ENCODE measurements around the gene OR5I1. TPM values are rescaled to one million over a fixed set of nuclear protein-coding genes. Genes with fewer than 3 reads are reported as not detected.

OR5I1 gene
- total and polyA plus RNA-seq, 9 of the 15 experiments (the other 6 are each of a cell fraction or from before 2014, with no cell fraction given), result not detected

- no peak overlapping the region for H3K4me3 ChIP-seq
- intact Hi-C loops (cut with micrococcal nuclease) (no loop called here), in situ Hi-C loops (cut with MboI) (no loop called here)
- no peaks in the 10 kb centered on the region for H3K27me3 ChIP-seq (ENCODE audit: control insufficient read depth in 2 of 2, insufficient read depth in 2 of 2, low read length in 2 of 2)
- POLR2A ChIA-PET, result no interaction called here
- no peak for DNase-seq (ENCODE audit: extremely low read depth in 1 of 4, low spot score in 3 of 4)
- TF ChIP-seq ZNF316 (IDR thresholded peaks at IDR 0.05) (no peak), CHD2 (IDR thresholded peaks at IDR 0.05; ENCODE audit: low read depth, low read length) (no peak), NFRKB (IDR thresholded peaks at IDR 0.05; ENCODE audit: low read depth) (no peak), GABPA (tag; conservative IDR thresholded peaks at IDR 0.05; ENCODE audit: low read depth) (no peak), ZNF780A (CRISPR knock-in tag; IDR thresholded peaks at IDR 0.05) (no peak), CEBPZ (IDR thresholded peaks at IDR 0.05; ENCODE audit: borderline replicate concordance, low read depth, low read length) (no peak), TARDBP (IDR thresholded peaks at IDR 0.05) (no peak), TRIM24 (IDR thresholded peaks at IDR 0.05) (no peak), ZBTB7A (IDR thresholded peaks at IDR 0.05; ENCODE audit: borderline replicate concordance, control insufficient read depth, low read depth, low read length) (no peak), ATF1 (CRISPR knock-in tag; IDR thresholded peaks at IDR 0.05) (no peak), ATF1 (tag; IDR thresholded peaks at IDR 0.05) (no peak), THAP12 (CRISPR knock-in tag; IDR thresholded peaks at IDR 0.05) (no peak), MXD1 (CRISPR knock-in tag; IDR thresholded peaks at IDR 0.05; ENCODE audit: borderline replicate concordance, poor library complexity, severe bottlenecking) (no peak)
- H3K4me1 ChIP-seq (replicated peaks in 1 of 2; ENCODE audit: control insufficient read depth in 2 of 2, insufficient read depth in 2 of 2, low read length in 2 of 2), result no peaks in the 10 kb centered on the region
- 0% methylated on average over 2 of the region's 2 CpGs for WGBS (ENCODE audit: insufficient coverage, low coverage, missing lambda C conversion rate)
- H3K9ac ChIP-seq (ENCODE audit: insufficient read depth in 1 of 2, low read depth in 2 of 2, low read length in 2 of 2), result no peak overlapping the region
- H4K20me1 ChIP-seq (replicated peaks; ENCODE audit: control insufficient read depth, insufficient read depth, low read length), result no peaks in the 10 kb centered on the region
- H2AFZ ChIP-seq (ENCODE audit: low read depth, low read length), result no peak overlapping the region
- H3K9me3 ChIP-seq (replicated peaks; ENCODE audit: control insufficient read depth, insufficient read depth, low read depth, low read length), result no peaks in the 10 kb centered on the region
- CTCF ChIA-PET (ENCODE audit: low intra/inter-chr PET ratio), result no interaction called here
- BruUV-seq (replicated peaks), result no TSS peak
- no peaks in the 10 kb centered on the region for H3K79me2 ChIP-seq (ENCODE audit: control insufficient read depth, insufficient read depth, low read length)
- H3K4me2 ChIP-seq (ENCODE audit: insufficient read depth, low read length), result no peak overlapping the region
- ATAC-seq, result no peak
- H3K9me1 ChIP-seq (ENCODE audit: control insufficient read depth, insufficient read depth, low read length), result no peaks in the 10 kb centered on the region
- H3K27ac ChIP-seq (ENCODE audit: extremely low read depth, low read depth, low read length), result no peak overlapping the region
- FAIRE-seq, result no peak
- H3K36me3 ChIP-seq (ENCODE audit: control insufficient read depth, insufficient read depth, low read length), result no peaks in the 10 kb centered on the region
Measured at GRCh38 chr11:55902308-55902707, 33.9 kb downstream of the OR5I1 start.

Measured in K562 (cell line).